ENCODE measurements around the gene GALNTL6. TPM values are rescaled to one million over a fixed set of nuclear protein-coding genes. Genes with fewer than 3 reads are reported as not detected.

GALNTL6 gene
- total and polyA plus RNA-seq, 2 experiments from 2014 or later = 0.38 to 0.40 TPM

GRCh38 chr4:172152284-172152683, 339.1 kb downstream of the GALNTL6 start:
- no peaks in the 10 kb centered on the region for H4K20me1 ChIP-seq (replicated peaks; ENCODE audit: insufficient read depth)
- H3K4me3 ChIP-seq = no peak overlapping the region
- no peaks in the 10 kb centered on the region for H3K36me3 ChIP-seq (ENCODE audit: insufficient read depth)
- Mint-ChIP-seq H3K9me3 (no peaks in the 10 kb centered on the region), H3K27ac (no peak overlapping the region), H3K27me3 (ENCODE audit: insufficient read depth, low read depth, poor library complexity) (no peaks in the 10 kb centered on the region), H3K4me1 (no peaks in the 10 kb centered on the region), H3K36me3 (ENCODE audit: low read depth) (no peaks in the 10 kb centered on the region), H3K4me3 (no peak overlapping the region)
- ATAC-seq (no peak), DNase-seq (ENCODE audit: low spot score) (no peak)
- no peaks in the 10 kb centered on the region for H3K9me2 ChIP-seq (ENCODE audit: insufficient read depth)
- no peaks in the 10 kb centered on the region for H3K4me1 ChIP-seq (ENCODE audit: insufficient read depth)
- H3K79me2 ChIP-seq (replicated peaks; ENCODE audit: insufficient read depth) = no peaks in the 10 kb centered on the region
- no peak overlapping the region for H3K27ac ChIP-seq (ENCODE audit: low read depth)
- H2AFZ ChIP-seq = no peak overlapping the region
- H3F3A ChIP-seq (replicated peaks; ENCODE audit: low read depth) = no peaks in the 10 kb centered on the region
- H3K4me2 ChIP-seq = no peak overlapping the region
- TF ChIP-seq ETS1 (IDR thresholded peaks at IDR 0.05) (no peak), CREB1 (CRISPR knock-in tag; IDR thresholded peaks at IDR 0.05; ENCODE audit: low read depth) (no peak), ZNF114 (CRISPR knock-in tag; IDR thresholded peaks at IDR 0.05) (no peak), REST (IDR thresholded peaks at IDR 0.05; ENCODE audit: unreplicated experiment) (no peak), EZH2phosphoT487 (IDR thresholded peaks at IDR 0.05; ENCODE audit: unreplicated experiment) (no peak), STAT1 (IDR thresholded peaks at IDR 0.05; ENCODE audit: unreplicated experiment) (no peak), ZNF462 (CRISPR knock-in tag; IDR thresholded peaks at IDR 0.05) (no peak), POLR2AphosphoS5 (IDR thresholded peaks at IDR 0.05; ENCODE audit: low read depth) (no peak)
- H3K27me3 ChIP-seq (ENCODE audit: insufficient read depth) = no peaks in the 10 kb centered on the region
